ENCODE results near the gene RCAN2. TPM values are rescaled to one million over a fixed set of nuclear protein-coding genes. Genes with fewer than 3 reads are reported as not detected.

RCAN2 gene
- total and polyA plus RNA-seq, 2 experiments from 2014 or later: 6.0 to 9.3 TPM

DNA sequence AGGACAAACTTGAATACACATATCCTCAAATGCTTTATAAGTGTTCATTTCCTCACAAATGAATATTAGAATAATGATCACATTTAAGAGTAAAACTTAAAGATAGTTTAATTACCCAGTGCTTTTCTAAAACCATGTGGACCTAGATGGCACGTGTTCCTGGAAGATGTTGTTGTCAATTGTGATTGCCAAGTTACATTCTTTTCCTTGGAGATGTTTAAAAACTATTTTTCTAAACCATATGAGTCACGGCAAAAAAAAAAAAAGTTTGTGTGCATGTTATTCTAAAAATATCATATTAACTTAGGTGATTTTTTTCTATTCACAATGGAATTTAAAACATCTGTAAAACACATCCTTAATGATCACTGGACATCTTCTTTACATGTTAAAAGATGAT is 51.1 kb downstream of the RCAN2 start:
- H3K27ac ChIP-seq (ENCODE audit: low read depth): no peak overlapping the region
- H3K4me3 ChIP-seq: no peak overlapping the region
- no peaks in the 10 kb centered on the region for H3K79me2 ChIP-seq (replicated peaks; ENCODE audit: insufficient read depth)
- H3F3A ChIP-seq (replicated peaks; ENCODE audit: low read depth): no peaks in the 10 kb centered on the region
- Mint-ChIP-seq H3K4me1 (peaks cover 8% of the 10 kb centered on the region), H3K36me3 (ENCODE audit: low read depth) (peaks cover 3% of the 10 kb centered on the region; the same call in 1 of the 3 replicates), H3K4me3 (no peak overlapping the region), H3K9me3 (peaks cover 4% of the 10 kb centered on the region; the same call in 2 of the 3 replicates), H3K27ac (no peak overlapping the region), H3K27me3 (ENCODE audit: insufficient read depth, low read depth, poor library complexity) (peaks cover 1% of the 10 kb centered on the region)
- no peaks in the 10 kb centered on the region for H3K36me3 ChIP-seq (ENCODE audit: insufficient read depth)
- H4K20me1 ChIP-seq (replicated peaks; ENCODE audit: insufficient read depth): no peaks in the 10 kb centered on the region
- peaks cover 9% of the 10 kb centered on the region; the same call in 1 of the 2 replicates for H3K4me1 ChIP-seq (ENCODE audit: insufficient read depth)
- no peak overlapping the region for H2AFZ ChIP-seq
- DNase-seq (ENCODE audit: low spot score): no peak
- H3K9me2 ChIP-seq (ENCODE audit: insufficient read depth): no peaks in the 10 kb centered on the region
- H3K4me2 ChIP-seq: no peak overlapping the region
- H3K27me3 ChIP-seq (ENCODE audit: insufficient read depth): no peaks in the 10 kb centered on the region
- TF ChIP-seq, protein P1, sequence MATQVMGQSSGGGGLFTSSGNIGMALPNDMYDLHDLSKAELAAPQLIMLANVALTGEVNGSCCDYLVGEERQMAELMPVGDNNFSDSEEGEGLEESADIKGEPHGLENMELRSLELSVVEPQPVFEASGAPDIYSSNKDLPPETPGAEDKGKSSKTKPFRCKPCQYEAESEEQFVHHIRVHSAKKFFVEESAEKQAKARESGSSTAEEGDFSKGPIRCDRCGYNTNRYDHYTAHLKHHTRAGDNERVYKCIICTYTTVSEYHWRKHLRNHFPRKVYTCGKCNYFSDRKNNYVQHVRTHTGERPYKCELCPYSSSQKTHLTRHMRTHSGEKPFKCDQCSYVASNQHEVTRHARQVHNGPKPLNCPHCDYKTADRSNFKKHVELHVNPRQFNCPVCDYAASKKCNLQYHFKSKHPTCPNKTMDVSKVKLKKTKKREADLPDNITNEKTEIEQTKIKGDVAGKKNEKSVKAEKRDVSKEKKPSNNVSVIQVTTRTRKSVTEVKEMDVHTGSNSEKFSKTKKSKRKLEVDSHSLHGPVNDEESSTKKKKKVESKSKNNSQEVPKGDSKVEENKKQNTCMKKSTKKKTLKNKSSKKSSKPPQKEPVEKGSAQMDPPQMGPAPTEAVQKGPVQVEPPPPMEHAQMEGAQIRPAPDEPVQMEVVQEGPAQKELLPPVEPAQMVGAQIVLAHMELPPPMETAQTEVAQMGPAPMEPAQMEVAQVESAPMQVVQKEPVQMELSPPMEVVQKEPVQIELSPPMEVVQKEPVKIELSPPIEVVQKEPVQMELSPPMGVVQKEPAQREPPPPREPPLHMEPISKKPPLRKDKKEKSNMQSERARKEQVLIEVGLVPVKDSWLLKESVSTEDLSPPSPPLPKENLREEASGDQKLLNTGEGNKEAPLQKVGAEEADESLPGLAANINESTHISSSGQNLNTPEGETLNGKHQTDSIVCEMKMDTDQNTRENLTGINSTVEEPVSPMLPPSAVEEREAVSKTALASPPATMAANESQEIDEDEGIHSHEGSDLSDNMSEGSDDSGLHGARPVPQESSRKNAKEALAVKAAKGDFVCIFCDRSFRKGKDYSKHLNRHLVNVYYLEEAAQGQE (IDR thresholded peaks at IDR 0.05; ENCODE audit: unreplicated experiment): no peak
- TF ChIP-seq POLR2AphosphoS5 (IDR thresholded peaks at IDR 0.05; ENCODE audit: low read depth): no peak
- TF ChIP-seq EZH2phosphoT487 (IDR thresholded peaks at IDR 0.05; ENCODE audit: unreplicated experiment): no peak
- TF ChIP-seq, protein P2, sequence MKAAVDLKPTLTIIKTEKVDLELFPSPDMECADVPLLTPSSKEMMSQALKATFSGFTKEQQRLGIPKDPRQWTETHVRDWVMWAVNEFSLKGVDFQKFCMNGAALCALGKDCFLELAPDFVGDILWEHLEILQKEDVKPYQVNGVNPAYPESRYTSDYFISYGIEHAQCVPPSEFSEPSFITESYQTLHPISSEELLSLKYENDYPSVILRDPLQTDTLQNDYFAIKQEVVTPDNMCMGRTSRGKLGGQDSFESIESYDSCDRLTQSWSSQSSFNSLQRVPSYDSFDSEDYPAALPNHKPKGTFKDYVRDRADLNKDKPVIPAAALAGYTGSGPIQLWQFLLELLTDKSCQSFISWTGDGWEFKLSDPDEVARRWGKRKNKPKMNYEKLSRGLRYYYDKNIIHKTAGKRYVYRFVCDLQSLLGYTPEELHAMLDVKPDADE (IDR thresholded peaks at IDR 0.05): no peak
- TF ChIP-seq, protein P3, sequence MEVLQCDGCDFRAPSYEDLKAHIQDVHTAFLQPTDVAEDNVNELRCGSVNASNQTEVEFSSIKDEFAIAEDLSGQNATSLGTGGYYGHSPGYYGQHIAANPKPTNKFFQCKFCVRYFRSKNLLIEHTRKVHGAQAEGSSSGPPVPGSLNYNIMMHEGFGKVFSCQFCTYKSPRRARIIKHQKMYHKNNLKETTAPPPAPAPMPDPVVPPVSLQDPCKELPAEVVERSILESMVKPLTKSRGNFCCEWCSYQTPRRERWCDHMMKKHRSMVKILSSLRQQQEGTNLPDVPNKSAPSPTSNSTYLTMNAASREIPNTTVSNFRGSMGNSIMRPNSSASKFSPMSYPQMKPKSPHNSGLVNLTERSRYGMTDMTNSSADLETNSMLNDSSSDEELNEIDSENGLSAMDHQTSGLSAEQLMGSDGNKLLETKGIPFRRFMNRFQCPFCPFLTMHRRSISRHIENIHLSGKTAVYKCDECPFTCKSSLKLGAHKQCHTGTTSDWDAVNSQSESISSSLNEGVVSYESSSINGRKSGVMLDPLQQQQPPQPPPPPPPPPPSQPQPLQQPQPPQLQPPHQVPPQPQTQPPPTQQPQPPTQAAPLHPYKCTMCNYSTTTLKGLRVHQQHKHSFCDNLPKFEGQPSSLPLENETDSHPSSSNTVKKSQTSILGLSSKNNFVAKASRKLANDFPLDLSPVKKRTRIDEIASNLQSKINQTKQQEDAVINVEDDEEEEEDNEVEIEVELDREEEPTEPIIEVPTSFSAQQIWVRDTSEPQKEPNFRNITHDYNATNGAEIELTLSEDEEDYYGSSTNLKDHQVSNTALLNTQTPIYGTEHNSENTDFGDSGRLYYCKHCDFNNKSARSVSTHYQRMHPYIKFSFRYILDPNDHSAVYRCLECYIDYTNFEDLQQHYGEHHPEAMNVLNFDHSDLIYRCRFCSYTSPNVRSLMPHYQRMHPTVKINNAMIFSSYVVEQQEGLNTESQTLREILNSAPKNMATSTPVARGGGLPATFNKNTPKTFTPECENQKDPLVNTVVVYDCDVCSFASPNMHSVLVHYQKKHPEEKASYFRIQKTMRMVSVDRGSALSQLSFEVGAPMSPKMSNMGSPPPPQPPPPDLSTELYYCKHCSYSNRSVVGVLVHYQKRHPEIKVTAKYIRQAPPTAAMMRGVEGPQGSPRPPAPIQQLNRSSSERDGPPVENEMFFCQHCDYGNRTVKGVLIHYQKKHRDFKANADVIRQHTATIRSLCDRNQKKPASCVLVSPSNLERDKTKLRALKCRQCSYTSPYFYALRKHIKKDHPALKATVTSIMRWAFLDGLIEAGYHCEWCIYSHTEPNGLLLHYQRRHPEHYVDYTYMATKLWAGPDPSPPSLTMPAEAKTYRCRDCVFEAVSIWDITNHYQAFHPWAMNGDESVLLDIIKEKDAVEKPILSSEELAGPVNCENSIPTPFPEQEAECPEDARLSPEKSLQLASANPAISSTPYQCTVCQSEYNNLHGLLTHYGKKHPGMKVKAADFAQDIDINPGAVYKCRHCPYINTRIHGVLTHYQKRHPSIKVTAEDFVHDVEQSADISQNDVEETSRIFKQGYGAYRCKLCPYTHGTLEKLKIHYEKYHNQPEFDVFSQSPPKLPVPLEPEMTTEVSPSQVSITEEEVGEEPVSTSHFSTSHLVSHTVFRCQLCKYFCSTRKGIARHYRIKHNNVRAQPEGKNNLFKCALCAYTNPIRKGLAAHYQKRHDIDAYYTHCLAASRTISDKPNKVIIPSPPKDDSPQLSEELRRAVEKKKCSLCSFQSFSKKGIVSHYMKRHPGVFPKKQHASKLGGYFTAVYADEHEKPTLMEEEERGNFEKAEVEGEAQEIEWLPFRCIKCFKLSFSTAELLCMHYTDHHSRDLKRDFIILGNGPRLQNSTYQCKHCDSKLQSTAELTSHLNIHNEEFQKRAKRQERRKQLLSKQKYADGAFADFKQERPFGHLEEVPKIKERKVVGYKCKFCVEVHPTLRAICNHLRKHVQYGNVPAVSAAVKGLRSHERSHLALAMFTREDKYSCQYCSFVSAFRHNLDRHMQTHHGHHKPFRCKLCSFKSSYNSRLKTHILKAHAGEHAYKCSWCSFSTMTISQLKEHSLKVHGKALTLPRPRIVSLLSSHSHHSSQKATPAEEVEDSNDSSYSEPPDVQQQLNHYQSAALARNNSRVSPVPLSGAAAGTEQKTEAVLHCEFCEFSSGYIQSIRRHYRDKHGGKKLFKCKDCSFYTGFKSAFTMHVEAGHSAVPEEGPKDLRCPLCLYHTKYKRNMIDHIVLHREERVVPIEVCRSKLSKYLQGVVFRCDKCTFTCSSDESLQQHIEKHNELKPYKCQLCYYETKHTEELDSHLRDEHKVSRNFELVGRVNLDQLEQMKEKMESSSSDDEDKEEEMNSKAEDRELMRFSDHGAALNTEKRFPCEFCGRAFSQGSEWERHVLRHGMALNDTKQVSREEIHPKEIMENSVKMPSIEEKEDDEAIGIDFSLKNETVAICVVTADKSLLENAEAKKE (CRISPR knock-in tag; IDR thresholded peaks at IDR 0.05): no peak
- no peak for TF ChIP-seq EZH2 (IDR thresholded peaks at IDR 0.05; ENCODE audit: low read depth, unreplicated experiment)
- TF ChIP-seq, protein P4, sequence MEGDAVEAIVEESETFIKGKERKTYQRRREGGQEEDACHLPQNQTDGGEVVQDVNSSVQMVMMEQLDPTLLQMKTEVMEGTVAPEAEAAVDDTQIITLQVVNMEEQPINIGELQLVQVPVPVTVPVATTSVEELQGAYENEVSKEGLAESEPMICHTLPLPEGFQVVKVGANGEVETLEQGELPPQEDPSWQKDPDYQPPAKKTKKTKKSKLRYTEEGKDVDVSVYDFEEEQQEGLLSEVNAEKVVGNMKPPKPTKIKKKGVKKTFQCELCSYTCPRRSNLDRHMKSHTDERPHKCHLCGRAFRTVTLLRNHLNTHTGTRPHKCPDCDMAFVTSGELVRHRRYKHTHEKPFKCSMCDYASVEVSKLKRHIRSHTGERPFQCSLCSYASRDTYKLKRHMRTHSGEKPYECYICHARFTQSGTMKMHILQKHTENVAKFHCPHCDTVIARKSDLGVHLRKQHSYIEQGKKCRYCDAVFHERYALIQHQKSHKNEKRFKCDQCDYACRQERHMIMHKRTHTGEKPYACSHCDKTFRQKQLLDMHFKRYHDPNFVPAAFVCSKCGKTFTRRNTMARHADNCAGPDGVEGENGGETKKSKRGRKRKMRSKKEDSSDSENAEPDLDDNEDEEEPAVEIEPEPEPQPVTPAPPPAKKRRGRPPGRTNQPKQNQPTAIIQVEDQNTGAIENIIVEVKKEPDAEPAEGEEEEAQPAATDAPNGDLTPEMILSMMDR (conservative IDR thresholded peaks at IDR 0.05; ENCODE audit: low read depth in 2 of 2): no peak
- no peak for TF ChIP-seq JUNB (IDR thresholded peaks at IDR 0.05; ENCODE audit: unreplicated experiment)
- no peak for TF ChIP-seq ZNF331 (CRISPR knock-in tag; IDR thresholded peaks at IDR 0.05; ENCODE audit: low read depth)
- TF ChIP-seq CREB1 (CRISPR knock-in tag; IDR thresholded peaks at IDR 0.05; ENCODE audit: low read depth): no peak
- TF ChIP-seq ZNF114 (CRISPR knock-in tag; IDR thresholded peaks at IDR 0.05): no peak
- TF ChIP-seq NANOG (IDR thresholded peaks at IDR 0.05; ENCODE audit: borderline replicate concordance): no peak
- no peak for TF ChIP-seq STAT1 (IDR thresholded peaks at IDR 0.05; ENCODE audit: unreplicated experiment)
- ATAC-seq: no peak
